HepG2 (cell line): ENCODE results near the gene DOK1. TPM values are rescaled to one million over a fixed set of nuclear protein-coding genes. Genes with fewer than 3 reads are reported as not detected.

ENCODE experiments used
- KLF12 ChIP-seq: sonication (generic); formaldehyde crosslinking; IDR thresholded peaks from 2 replicates; pipeline ENCODE4 v1.4.0; 2020; ENCODE audit warnings: missing genetic modification reagents, borderline replicate concordance
- KLF9 ChIP-seq: IDR thresholded peaks from 2 replicates; pipeline ENCODE4 v1.6.1; 2016; ENCODE audit warnings: low read depth
- MED13 ChIP-seq: sonication (generic); formaldehyde crosslinking; IDR thresholded peaks from 2 replicates; pipeline ENCODE4 v1.5.0; 2020; ENCODE audit warnings: missing genetic modification reagents
- MEF2D ChIP-seq: sonication (generic); formaldehyde crosslinking; IDR thresholded peaks from 2 replicates; pipeline ENCODE4 v1.5.1; 2020; ENCODE audit warnings: mild to moderate bottlenecking, missing genetic modification reagents
- MIXL1 ChIP-seq: IDR thresholded peaks from 2 replicates; pipeline ENCODE4 v1.6.1; 2016
- MXD4 ChIP-seq: IDR thresholded peaks from 2 replicates; pipeline ENCODE4 v1.6.1; 2016; ENCODE audit warnings: mild to moderate bottlenecking, missing biosample characterization, missing genetic modification reagents
- NFATC3 ChIP-seq: sonication (generic); formaldehyde crosslinking; IDR thresholded peaks from 2 replicates; pipeline ENCODE4 v1.5.1; 2020; ENCODE audit warnings: mild to moderate bottlenecking, missing genetic modification reagents
- SALL1 ChIP-seq: sonication (generic); formaldehyde crosslinking; IDR thresholded peaks from 2 replicates; pipeline ENCODE4 v1.8.0; 2022; ENCODE audit warnings: mild to moderate bottlenecking, missing genetic modification reagents
- TAF15 ChIP-seq: fragments of 200-400 bp; formaldehyde crosslinking; IDR thresholded peaks from one replicate; pipeline ENCODE4 v1.6.1; 2018; ENCODE audit warnings: mild to moderate bottlenecking, low read depth, low read length; ENCODE audit not compliant: poor library complexity, severe bottlenecking
- YEATS4 ChIP-seq: sonication (generic); formaldehyde crosslinking; IDR thresholded peaks from 2 replicates; pipeline ENCODE4 v1.4.0; 2020; ENCODE audit warnings: missing genetic modification reagents, borderline replicate concordance
- ZNF274 ChIP-seq: sonication (generic); formaldehyde crosslinking; IDR thresholded peaks from 2 replicates; pipeline ENCODE4 v1.5.1; 2020; ENCODE audit warnings: mild to moderate bottlenecking, missing genetic modification reagents
- ZNF33A ChIP-seq: sonication (generic); formaldehyde crosslinking; IDR thresholded peaks from 2 replicates; pipeline ENCODE4 v1.5.1; 2020; ENCODE audit warnings: missing genetic modification reagents, mild to moderate bottlenecking, moderate library complexity, borderline replicate concordance
- ZNF34 ChIP-seq: sonication (generic); formaldehyde crosslinking; IDR thresholded peaks from 2 replicates; pipeline ENCODE4 v1.4.0; 2020; ENCODE audit warnings: mild to moderate bottlenecking, missing genetic modification reagents, borderline replicate concordance
- ZNF430 ChIP-seq: sonication (generic); formaldehyde crosslinking; IDR thresholded peaks from 2 replicates; pipeline ENCODE4 v1.9.0; 2021; ENCODE audit warnings: mild to moderate bottlenecking, missing genetic modification reagents
- ZNF564 ChIP-seq: sonication (generic); formaldehyde crosslinking; IDR thresholded peaks from 2 replicates; pipeline ENCODE4 v1.8.1; 2023; ENCODE audit warnings: mild to moderate bottlenecking, missing genetic modification reagents
- ZNF605 ChIP-seq: sonication (generic); formaldehyde crosslinking; IDR thresholded peaks from 2 replicates; pipeline ENCODE4 v1.8.0; 2022; ENCODE audit warnings: mild to moderate bottlenecking, missing genetic modification reagents
- ZNF629 ChIP-seq: sonication (generic); formaldehyde crosslinking; conservative IDR thresholded peaks from 2 replicates; pipeline ENCODE4 v1.5.0; 2020; ENCODE audit warnings: missing genetic modification reagents
- ZNF816 ChIP-seq: sonication (generic); formaldehyde crosslinking; IDR thresholded peaks from 2 replicates; pipeline ENCODE4 v1.8.0; 2022; ENCODE audit warnings: missing genetic modification reagents, mild to moderate bottlenecking, borderline replicate concordance
- polyA plus RNA-seq, 8 experiments: library from polyadenylated mRNA; depleted of rRNA in 3 of 8; stranded (reverse) in 7 of 8; unstranded in 1 of 8; fragments of >200 nt; fragmentation: Illumina TruSeq in 4 of 8; extraction: Trizol in 4 of 8; gene quantifications; 2 replicates each; pipeline versions ENCODE4 v1.2.1 to v1.2.3, GENCODE V29; 2011 to 2016; ENCODE audit warnings: low read depth in 4 of 8, missing spikeins in 1 of 8, mixed read lengths in 1 of 8; ENCODE audit not compliant: insufficient read depth in 1 of 8
- total RNA-seq, 5 experiments: library from RNA; depleted of rRNA; stranded (reverse); fragments of >200 nt; fragmentation: Illumina TruSeq; extraction: Trizol; gene quantifications; 2 replicates each; pipeline ENCODE4 v1.2.3, GENCODE V29; 2016; ENCODE audit warnings: low read depth in 1 of 5
- TF ChIP-seq, protein P1 (sequence below), 2 experiments: sonication (generic) in 1 of 2; formaldehyde crosslinking in 1 of 2; IDR thresholded peaks; 2 replicates each; pipeline versions ENCODE4 v1.5.1 to v1.6.1; 2011 to 2020; ENCODE audit warnings: borderline replicate concordance in 1 of 2, low read depth in 1 of 2, low read length in 1 of 2, mild to moderate bottlenecking in 1 of 2, missing genetic modification reagents in 1 of 2, moderate library complexity in 1 of 2
- TF ChIP-seq, protein P2 (sequence below): sonication (generic); formaldehyde crosslinking; IDR thresholded peaks from 2 replicates; pipeline ENCODE4 v1.5.0; 2020; ENCODE audit warnings: missing genetic modification reagents
- TF ChIP-seq, protein P3 (sequence below): sonication (generic); formaldehyde crosslinking; IDR thresholded peaks from 2 replicates; pipeline ENCODE4 v1.4.0; 2020; ENCODE audit warnings: missing genetic modification reagents, borderline replicate concordance
- TF ChIP-seq, protein P4 (sequence below): sonication (generic); formaldehyde crosslinking; IDR thresholded peaks from 2 replicates; pipeline ENCODE4 v1.4.0; 2020; ENCODE audit warnings: mild to moderate bottlenecking, missing genetic modification reagents
- TF ChIP-seq, protein P5 (sequence below): sonication (generic); formaldehyde crosslinking; IDR thresholded peaks from 2 replicates; pipeline ENCODE4 v1.5.0; 2020; ENCODE audit warnings: missing genetic modification reagents

The DOK1 gene
- total and polyA plus RNA-seq, 2 of the 13 experiments (the other 11 are each of a cell fraction or from before 2014, with no cell fraction given): 0.53 to 0.74 TPM

DNA sequence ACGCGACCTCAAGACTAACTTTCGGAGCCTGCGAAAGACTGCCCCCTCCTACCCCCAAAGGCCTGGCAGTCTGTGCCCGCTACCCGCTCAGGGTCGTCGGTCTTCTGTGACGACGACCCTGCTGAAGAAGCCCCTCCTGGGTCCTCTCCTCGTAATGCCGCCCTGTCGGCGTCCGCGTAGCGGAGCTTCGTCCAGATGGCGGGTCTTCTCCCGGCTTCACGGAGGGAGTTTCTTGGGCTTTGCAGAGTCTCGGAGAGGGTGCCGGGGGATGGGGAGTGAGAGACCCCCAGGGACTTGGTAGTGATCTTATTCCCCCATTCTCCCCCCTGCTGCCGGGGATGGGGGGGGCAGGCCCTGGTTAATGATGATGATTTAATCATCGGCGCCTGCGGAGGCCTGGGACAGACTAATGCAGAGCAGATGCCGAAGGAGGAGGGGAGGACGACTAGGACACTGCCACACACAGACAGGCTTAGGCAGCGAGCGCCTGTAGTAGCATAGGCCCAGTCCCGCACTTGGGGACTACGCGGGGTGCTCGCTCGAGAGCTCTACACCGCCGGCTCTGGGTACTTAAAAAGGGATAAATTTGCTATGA is 46.5 kb upstream of the DOK1 start (continued):
- TF ChIP-seq, protein P1, sequence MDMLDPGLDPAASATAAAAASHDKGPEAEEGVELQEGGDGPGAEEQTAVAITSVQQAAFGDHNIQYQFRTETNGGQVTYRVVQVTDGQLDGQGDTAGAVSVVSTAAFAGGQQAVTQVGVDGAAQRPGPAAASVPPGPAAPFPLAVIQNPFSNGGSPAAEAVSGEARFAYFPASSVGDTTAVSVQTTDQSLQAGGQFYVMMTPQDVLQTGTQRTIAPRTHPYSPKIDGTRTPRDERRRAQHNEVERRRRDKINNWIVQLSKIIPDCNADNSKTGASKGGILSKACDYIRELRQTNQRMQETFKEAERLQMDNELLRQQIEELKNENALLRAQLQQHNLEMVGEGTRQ (IDR thresholded peaks at IDR 0.05; ENCODE audit: low read depth, low read length): no peak
- TF ChIP-seq, protein P1 (CRISPR knock-in tag; IDR thresholded peaks at IDR 0.05; ENCODE audit: borderline replicate concordance): no peak
- 0 out of 2 replicates have a peak, but pooled peaks have one; percentile 7 for TF ChIP-seq MIXL1
- TF ChIP-seq KLF9 (CRISPR knock-in tag): no peak
- TF ChIP-seq MED13 (CRISPR knock-in tag): no peak
- TF ChIP-seq KLF12: no peak
- TF ChIP-seq SALL1 (CRISPR knock-in tag): no peak
- peak; percentile 13 for TF ChIP-seq ZNF605 (CRISPR knock-in tag)
- TF ChIP-seq ZNF564 (CRISPR knock-in tag): no peak
- TF ChIP-seq, protein P2, sequence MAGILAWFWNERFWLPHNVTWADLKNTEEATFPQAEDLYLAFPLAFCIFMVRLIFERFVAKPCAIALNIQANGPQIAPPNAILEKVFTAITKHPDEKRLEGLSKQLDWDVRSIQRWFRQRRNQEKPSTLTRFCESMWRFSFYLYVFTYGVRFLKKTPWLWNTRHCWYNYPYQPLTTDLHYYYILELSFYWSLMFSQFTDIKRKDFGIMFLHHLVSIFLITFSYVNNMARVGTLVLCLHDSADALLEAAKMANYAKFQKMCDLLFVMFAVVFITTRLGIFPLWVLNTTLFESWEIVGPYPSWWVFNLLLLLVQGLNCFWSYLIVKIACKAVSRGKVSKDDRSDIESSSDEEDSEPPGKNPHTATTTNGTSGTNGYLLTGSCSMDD: no peak
- no peak for TF ChIP-seq YEATS4 (CRISPR knock-in tag)
- TF ChIP-seq ZNF33A: no peak
- TF ChIP-seq MEF2D (CRISPR knock-in tag): no peak
- TF ChIP-seq MXD4 (CRISPR knock-in tag): no peak
- 0 out of 2 replicates have a peak, but pooled peaks have one; percentile 5 for TF ChIP-seq ZNF274 (CRISPR knock-in tag)
- TF ChIP-seq, protein P3, sequence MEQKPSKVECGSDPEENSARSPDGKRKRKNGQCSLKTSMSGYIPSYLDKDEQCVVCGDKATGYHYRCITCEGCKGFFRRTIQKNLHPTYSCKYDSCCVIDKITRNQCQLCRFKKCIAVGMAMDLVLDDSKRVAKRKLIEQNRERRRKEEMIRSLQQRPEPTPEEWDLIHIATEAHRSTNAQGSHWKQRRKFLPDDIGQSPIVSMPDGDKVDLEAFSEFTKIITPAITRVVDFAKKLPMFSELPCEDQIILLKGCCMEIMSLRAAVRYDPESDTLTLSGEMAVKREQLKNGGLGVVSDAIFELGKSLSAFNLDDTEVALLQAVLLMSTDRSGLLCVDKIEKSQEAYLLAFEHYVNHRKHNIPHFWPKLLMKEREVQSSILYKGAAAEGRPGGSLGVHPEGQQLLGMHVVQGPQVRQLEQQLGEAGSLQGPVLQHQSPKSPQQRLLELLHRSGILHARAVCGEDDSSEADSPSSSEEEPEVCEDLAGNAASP (CRISPR knock-in tag): no peak
- peak; percentile 85 for TF ChIP-seq ZNF430 (CRISPR knock-in tag)
- TF ChIP-seq, protein P4, sequence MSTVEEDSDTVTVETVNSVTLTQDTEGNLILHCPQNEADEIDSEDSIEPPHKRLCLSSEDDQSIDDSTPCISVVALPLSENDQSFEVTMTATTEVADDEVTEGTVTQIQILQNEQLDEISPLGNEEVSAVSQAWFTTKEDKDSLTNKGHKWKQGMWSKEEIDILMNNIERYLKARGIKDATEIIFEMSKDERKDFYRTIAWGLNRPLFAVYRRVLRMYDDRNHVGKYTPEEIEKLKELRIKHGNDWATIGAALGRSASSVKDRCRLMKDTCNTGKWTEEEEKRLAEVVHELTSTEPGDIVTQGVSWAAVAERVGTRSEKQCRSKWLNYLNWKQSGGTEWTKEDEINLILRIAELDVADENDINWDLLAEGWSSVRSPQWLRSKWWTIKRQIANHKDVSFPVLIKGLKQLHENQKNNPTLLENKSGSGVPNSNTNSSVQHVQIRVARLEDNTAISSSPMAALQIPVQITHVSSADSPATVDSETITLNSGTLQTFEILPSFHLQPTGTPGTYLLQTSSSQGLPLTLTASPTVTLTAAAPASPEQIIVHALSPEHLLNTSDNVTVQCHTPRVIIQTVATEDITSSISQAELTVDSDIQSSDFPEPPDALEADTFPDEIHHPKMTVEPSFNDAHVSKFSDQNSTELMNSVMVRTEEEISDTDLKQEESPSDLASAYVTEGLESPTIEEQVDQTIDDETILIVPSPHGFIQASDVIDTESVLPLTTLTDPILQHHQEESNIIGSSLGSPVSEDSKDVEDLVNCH (CRISPR knock-in tag): no peak
- TF ChIP-seq, protein P5, sequence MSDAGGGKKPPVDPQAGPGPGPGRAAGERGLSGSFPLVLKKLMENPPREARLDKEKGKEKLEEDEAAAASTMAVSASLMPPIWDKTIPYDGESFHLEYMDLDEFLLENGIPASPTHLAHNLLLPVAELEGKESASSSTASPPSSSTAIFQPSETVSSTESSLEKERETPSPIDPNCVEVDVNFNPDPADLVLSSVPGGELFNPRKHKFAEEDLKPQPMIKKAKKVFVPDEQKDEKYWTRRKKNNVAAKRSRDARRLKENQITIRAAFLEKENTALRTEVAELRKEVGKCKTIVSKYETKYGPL (CRISPR knock-in tag): no peak
- TF ChIP-seq ZNF816 (CRISPR knock-in tag): 0 out of 2 replicates have a peak, but pooled peaks have one; percentile 27
- peak; percentile 88 for TF ChIP-seq TAF15
- TF ChIP-seq ZNF34 (CRISPR knock-in tag): 0 out of 2 replicates have a peak, but pooled peaks have one; percentile 46
- peak; percentile 99 for TF ChIP-seq ZNF629 (CRISPR knock-in tag)
- no peak for TF ChIP-seq NFATC3 (CRISPR knock-in tag)
